Embryonic facial prominence (tissue), 1 donor: ENCODE measurements around the gene GPBP1.

ENCODE experiments used
- DNase-seq: peaks from one replicate; pipeline ENCODE4 v3.0.0-alpha.2; 2016; ENCODE audit errors: extremely low spot score

Gene GPBP1

DNA sequence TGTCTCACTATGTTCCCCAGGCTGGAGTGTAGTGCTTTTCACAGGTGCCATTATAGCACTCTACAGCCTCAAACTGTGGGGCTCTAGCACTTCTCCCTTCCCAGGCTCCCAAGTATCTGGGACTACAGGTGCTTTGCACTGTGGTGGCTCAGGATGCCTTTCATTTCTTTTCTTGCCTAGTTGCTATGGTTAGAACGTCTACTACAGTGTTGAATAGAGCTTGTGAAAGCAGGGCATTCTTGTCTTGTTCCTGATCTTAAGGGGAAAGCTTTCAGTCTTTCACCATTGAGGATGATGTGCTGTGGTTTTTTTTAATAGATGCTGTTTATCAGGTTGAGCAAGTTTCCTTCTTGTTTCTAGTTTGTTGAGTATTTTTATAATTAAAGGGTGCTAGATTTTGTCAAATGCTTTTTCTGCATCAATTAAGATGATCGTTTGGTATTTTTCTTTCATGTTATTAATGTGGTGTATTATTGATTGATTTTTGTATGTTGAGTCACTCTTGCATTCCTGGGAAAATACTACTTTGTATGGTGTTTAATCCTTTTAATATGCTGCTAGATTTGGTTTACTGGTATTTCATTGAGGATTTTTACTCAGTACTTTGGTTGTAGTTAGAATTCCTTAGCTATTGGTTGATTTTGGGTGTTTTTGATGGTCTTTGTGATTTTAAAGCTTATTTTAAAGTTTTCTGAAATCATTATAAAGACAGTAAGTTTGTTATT lies 35.6 kb downstream of the GPBP1 start:
- no peak for DNase-seq

DNA sequence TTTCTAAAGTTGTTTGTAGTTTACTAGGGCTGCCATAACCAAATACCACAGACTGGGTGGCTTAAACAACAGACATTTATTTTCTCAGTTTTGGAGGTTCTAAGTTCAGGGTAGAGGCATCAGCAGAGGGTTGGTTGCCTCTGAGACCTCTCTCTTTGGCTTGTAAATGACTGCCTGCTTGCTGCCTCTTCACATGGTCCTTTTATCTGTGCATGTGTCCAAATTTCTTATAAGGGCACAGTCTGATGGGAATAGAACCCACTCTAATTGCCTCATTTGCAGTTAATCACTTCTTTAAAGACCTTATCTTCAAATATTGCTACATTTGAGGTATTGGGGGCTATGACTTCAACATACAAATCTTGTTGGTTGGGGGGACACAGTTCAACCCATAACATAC lies 36.8 kb downstream of the GPBP1 start:
- DNase-seq, result no peak

DNA sequence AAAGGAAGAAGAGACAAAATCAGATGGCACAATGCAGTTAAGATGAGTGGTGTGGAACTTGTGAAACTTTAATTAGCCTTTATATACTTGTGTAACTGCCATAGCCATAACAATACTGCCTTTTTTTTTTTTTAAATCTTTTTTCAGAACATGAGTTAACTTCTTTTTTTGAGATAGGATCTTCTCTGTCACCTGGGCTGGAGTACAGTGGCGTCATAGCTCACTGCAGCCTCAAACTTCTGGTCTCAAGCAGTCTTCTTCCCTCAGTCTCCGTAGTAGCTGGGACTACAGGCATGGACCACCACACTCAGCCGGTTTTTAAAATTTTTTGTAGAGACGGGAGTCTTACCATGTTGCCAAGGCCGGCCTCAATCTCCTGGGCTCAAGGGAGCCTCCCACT lies 37.2 kb downstream of the GPBP1 start:
- DNase-seq, result no peak

DNA sequence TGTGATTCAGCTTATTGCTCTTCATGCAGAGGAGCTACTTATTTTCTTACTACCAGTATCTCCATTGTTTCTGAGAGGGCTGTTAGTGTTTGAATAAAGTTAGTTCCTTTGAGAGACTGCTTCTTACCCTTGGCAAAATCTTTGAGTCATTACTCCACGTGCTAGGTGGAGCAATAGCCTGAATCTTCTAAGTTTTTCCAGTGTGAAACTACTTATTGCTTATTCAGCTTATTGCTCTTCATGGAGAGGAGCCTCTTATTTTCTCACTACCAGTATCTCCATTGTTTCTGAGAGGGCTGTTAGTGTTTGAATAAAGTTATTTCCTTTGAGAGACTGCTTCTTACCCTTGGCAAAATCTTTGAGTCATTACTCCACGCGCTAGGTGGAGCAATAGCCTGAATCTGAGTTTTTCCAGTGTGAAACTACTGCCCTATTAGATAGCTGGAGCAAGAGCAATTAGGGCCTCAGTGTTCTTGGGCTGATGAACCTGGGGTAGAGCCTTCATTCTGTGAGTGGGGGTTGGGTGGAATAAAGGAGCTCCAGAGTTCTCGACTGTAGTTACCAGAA lies 41.9 kb downstream of the GPBP1 start:
- no peak for DNase-seq

DNA sequence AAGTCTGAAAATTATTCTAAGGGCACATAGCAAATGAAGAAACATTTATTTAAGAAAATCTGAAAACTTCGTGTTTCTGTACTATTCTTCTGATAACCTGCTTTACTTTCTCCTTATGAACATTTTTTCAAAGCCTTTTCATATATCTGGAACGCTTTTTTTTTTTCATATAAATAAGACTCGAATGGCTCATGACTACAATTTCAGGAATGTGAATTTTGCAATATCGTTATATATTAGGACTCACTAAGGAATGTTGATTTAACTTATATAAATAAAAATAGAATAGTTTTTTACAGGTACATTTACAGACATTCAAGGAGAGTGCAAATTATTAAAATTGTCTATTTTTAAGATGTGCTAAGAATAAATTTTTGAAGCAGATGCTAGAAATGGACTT lies 42.9 kb downstream of the GPBP1 start:
- DNase-seq, result no peak

DNA sequence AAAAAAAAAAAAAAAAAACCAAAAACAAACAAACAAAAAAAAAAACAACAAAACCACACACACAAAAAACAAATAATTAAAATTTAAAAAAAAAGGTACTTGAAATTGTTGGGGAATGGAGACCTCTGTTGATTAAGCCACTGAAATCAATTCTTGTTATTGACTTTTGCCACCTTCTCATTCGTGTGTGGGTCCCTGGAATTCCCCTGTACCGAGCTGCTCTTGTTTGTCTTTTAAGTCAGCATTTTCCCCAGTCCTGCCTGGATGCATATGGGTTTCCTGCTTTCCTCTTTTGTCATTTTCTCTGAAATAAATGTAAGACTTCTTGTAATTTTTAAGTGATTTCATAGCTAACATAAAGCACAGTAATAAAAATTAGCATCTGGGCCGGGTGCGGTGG lies 45.5 kb downstream of the GPBP1 start:
- no peak for DNase-seq

DNA sequence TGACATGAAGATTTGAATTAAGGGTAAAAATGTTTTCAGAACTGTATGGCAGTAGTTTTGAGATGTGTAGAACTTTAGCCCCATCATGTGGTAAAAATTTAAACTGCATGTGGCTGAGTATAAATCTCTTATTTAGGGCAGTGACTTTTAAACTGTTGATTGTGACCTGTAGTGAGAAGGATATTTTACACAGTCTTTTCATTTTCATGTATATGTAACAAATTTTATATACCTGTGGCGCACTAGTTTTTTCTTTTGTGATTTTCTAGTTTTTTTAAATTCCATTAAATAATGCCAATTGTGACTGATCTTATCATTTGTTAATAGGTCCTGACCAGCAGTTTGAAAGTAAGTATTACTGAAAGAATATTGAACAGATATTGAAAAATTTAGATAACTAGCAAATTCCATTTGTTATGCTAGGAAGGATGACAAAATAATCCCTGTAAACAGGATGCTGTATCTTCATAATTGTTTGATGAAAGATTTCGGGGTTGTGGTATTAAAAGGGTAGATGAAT lies 47.2 kb downstream of the GPBP1 start:
- DNase-seq, result peak; percentile 36

DNA sequence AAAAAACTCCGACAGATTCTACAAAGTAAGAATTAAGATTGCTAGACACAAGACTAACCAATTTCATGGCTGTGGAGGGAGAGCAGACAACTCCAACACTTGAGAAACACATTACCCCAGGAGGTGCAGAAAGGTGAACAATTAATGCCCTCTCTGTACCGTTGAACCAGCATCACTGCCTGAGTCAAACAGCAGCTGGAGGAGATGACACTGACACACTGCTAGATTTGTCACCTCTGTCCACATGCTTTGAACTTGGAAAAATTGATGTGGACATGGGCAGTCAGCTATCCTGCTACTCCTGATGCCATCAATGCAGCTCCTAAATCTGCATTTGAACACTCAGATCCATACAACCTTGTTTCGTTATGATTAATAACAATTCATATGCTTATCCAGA lies 51.7 kb downstream of the GPBP1 start:
- DNase-seq, result no peak

DNA sequence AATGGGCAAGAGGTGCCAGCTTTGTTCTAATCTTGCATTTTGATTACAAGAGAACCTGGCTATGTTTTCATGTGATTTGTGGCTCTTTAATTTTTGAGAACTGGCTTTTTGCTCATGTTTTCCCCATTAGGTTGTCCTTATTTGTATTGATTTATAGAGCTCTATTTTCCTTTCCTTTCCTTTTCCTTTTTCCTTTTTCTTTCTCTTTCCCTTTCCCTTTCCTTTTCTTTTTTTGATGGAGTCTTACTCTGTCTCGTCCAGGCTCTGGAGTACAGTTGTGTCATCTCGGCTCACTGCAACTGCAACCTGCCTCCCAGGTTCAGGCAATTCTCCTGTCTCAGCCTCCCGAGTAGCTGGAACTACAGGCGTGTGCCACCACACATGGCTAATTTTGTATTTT lies 55.5 kb downstream of the GPBP1 start:
- no peak for DNase-seq

DNA sequence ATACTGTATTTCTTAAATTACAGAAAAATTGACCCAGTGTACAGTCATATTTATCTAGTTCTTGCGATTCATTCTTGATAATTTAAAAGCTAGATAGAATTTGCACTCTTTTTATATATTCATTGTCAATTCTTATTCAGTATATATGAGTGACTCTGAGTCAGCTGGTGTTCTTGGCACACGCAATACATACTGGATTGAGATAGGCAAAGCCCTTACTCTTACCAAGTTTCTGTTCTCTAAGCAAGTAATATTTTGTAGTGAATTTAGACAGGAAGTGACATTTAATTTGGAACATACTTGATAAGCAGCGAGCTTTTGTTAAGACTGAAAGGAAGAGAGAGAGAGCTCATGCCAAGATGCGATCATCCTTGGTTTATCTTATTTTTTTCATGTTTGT lies 57.7 kb downstream of the GPBP1 start:
- DNase-seq, result no peak

DNA sequence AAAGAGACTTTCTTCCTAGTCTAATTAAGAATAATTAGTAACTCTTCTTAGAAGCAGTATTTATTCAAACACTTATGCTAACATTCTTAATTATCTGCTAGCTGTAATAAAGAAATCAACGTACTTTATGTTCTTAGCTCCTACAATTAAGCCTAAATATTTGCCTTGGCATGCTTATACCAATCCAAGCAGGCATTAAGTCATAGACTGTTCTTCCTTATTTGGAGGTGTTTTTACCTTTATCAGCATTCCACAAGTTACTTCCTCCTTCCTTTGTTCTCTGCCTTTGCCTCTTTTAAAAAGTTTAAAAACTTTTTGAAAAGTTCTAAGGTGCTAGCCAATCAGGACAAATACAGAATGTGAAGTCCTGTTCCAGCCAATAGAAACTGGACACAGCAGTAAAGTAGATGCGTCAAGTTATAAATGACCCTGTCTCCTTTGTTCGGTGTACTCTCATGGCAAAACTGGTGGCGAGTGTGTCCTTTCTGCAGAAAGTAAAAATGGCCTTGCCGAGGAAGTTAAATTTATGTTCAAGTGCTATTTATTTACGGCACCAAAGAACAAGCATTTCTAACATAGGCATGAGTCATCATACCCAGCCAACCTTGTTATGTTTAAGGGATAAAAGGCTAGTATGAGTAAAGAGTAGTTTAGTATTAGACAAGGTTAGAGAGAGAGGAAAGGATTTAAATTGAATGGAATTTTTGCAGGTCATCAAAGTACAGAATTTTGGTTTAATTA lies 58.6 kb downstream of the GPBP1 start:
- DNase-seq, result no peak

DNA sequence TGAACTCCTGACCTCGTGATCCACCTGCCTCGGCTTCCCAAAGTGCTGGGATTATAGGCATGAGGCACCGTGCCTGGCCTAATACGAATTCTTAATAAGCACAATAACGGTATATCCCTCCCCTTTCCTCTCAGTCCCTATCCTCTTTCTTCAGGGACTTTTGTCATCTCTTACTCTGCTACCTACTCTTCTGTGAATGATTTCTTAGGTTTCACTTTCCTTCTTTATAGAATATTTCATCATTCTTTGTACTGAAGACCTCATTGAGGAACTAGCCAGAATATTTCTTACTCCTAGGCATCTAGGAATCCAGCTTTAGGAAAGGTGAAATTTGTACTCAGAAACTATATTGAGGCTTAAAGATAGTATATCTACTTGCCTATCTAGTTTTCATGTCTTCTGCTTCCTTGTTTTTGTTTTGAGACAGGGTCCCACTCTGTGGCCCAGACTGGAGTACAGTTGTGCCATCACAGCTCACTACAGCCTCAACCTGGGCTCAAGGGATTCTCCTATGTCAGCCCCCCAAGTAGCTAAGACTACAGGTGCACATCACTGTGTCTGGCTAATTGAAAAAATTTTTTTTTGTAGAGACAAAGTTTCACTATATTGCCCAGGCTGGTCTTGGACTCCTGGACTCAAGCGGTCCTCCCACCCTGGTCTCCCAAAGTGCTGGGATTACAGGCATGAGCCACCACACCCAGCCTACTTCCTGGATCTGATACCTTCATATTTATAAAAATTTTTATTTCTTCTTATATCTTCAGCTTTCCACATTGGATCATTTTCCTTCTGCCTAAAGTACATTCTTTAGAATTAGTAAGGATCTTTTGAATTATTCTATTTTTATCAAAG lies 69.7 kb downstream of the GPBP1 start:
- DNase-seq, result no peak

DNA sequence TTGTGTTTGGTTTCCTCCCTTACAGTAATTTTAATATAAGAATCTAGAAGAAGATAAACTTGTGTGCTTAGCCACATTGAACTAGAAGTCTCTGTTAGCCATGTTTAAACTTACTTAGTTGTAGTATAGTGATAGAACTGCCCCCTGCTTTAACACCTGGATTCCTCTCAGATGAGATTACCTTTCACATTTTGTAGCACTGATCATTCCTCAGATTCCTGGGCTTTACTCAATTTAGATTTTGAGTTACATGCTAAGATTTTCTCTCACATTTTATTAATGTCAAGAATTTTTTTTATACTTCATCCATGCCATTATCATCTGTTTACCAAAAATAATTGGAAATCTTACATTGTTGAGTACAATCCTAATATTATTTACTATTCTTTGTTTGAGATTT lies 70.5 kb downstream of the GPBP1 start:
- no peak for DNase-seq

DNA sequence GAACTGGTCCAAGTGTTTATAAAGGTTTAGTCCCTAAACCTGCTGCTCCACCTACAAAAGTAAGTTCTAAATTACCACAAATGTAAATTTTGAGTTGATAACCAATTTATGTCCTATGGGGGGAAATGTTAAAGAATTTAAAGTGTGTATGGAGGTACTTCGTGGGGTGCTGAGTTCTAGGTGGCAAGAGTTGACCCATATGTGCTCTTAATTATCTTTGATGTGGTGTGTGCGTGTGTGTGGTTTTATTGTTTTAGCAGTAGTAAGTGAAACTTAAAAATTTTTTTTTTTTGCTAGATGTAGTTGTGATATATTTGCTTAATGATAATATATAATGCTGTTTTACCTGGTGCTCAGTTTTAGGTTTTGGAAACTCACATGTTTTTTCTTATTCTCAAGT lies 72.6 kb downstream of the GPBP1 start:
- no peak for DNase-seq

DNA sequence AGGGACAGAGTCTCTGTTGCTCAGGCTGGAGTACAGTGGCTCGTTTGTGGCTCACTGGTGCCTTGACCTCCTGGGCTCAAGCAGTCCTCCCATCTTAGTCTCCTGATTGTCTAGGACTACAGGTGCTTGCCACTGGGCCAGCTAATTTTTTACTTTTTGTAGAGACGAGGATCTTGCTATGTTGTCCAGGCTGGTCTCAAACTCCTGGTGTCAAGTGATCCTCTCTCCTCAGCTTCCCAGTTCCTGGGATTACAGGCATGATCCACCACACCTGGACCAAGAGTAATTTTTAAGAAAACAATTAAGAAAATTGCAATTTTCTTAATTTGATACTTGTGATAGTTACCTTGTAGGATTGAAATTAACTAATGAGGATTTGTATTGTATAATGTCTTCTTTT lies 73.9 kb downstream of the GPBP1 start:
- no peak for DNase-seq

DNA sequence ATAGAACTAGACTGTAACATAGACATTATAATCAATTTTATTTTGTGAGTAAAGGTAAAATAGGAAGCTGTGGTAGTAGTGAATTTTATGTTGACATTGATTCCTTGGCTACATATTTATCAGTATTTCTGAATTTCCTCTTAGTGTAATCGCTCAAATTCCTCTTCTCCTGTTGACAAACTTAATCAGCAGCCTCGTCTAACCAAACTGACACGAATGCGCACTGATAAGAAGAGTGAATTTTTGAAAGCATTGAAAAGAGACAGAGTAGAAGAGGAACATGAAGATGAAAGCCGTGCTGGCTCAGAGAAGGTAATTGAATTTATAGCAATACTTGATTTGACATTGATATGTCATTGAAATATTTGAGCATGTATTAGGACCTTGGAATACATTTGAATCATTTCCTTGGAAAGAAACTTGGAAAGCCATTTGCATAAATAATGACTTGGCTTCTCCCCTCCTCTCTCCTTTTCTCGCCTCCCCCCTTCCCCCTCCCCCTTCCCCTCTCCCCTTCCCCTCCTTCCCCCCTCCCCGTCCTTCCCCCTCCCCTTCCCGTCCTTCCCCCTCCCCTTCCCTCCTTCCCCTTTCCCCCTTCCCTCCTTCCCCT lies 75.5 kb downstream of the GPBP1 start:
- DNase-seq, result no peak

DNA sequence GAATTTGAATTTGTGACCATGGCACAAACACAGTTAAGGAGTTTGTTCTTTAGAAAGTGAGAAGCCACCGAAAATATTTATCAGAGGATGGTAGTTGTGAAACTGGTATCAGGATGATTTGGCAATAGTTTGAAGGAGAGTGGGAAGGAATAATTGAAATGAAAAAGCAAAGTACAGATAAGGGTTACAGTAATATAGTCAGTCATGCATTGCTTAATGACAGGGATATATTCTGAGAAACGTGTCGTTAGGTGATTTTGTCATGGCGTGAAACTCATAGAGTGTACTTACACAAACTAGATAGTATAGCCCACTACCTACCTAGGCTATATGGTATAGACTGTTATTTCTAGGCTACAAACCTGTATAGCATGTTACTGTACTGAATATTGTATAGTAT lies 84.2 kb downstream of the GPBP1 start:
- DNase-seq, result no peak

DNA sequence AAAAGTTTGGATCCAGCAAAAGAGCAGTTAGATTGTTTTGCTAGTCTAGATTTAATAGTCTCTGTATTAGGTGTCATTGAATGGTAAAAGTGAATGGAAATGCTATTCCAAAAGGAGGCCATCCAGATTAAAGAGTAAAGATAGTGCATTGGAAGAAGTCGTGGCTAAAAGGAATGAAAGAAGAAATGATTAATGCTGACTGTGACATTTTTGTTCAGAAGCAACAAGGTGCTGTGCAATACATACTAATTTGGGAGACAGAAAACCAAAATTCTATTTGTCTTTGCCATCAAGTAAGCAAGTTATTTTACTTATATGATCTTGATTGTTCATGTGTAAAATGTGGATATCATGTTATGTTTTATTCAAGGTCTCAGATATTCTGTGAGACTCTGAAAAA lies 85.1 kb downstream of the GPBP1 start:
- DNase-seq, result no peak

DNA sequence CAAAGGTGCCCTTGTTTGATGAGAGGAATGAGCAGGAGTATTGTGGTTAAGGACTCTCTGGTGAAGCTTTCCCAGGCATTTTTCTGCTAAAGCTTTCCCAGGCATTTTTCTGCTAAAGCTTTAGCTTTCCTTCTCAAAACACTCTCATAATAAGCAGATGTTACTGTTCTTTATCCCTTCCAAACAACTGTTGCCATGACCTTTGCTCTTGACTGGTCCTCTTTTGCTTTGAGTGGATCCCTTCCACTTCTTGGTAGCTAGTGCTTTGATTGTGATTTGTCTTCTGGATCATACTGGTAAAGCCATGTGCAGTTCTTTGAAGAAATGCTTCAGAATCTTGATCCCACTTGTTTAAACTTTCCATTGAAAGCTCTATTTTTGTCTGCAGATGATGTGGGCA lies 85.8 kb downstream of the GPBP1 start:
- DNase-seq, result no peak

DNA sequence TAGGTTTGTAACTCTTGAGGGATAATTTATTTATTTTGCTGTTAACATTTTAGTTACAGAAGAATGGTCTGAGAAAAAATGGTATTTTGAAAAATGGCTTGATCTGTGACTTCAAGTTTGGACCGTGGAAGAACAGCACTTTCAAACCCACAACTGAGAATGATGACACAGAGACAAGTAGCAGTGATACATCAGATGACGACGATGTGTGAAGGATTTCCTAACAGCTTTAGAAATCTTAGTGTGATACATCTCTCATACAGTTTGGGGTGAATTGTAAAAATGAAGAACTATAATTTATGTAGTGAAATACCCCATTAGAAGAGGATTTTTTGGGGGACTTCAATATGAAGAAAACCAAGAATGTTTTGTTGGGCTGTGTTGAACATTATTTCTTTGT lies 88.7 kb downstream of the GPBP1 start:
- no peak for DNase-seq

DNA sequence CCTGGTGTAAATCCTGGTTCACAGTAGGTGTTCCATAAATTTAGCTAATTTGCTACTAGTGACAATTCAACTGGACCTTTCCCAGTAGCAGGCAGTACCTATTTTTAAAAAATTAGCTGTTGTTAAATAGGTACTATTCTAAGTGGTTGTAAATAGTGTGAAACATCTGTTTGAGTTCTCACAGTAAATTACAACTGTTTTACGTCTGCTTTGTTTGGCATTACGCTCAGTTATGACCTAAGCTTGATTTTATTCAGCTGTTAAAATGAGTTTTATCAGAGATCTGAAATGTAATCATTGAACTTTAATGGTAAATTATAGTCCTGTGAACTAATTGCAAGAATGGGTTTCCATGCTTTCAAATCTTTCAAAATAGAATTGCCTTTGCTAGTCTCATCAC lies 93.9 kb downstream of the GPBP1 start:
- DNase-seq, result no peak

DNA sequence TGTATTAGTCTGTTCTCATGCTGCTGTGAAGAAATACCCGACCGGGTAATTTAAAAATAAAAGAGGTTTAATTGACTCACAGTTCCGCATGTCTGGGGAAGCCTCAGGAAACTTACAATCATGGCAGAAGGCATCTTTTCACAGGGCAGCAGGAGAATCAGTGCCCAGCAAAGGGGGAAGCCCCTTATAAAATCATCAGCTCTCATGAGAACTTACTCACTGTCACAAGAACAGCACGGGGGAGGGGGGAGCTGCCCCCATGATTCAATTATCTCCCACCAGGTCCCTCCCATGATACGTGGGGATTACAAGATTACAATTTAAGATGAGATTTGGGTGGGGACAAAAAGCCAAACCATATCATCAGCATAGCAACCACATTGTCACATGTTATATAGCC lies 102.5 kb downstream of the GPBP1 start:
- DNase-seq, result no peak
